WTC11 (cell line): ENCODE measurements around the gene EDIL3.

ENCODE experiments used
- ATF3 ChIP-seq: sonication (generic); formaldehyde crosslinking; conservative IDR thresholded peaks from 2 replicates; pipeline ENCODE4 v1.8.1; 2022; ENCODE audit warnings: mild to moderate bottlenecking, missing genetic modification reagents
- CDX4 ChIP-seq: fragments of 250-450 bp; sonication (Bioruptor Pico); IDR thresholded peaks from 2 replicates; pipeline ENCODE4 v1.9.0; 2021; ENCODE audit warnings: moderate library complexity, mild to moderate bottlenecking, inconsistent platforms, borderline replicate concordance
- CREB1 ChIP-seq: sonication (generic); formaldehyde crosslinking; IDR thresholded peaks from 2 replicates; pipeline ENCODE4 v1.8.0; 2023; ENCODE audit warnings: mild to moderate bottlenecking, missing genetic modification reagents
- CTCF ChIP-seq: fragments of 200-600 bp; IDR thresholded peaks from 2 replicates; pipeline ENCODE4 v1.8.0; 2022; ENCODE audit warnings: antibody characterized with exemption
- IRF1 ChIP-seq: sonication (generic); formaldehyde crosslinking; IDR thresholded peaks from 2 replicates; pipeline ENCODE4 v1.8.0; 2023; ENCODE audit warnings: missing genetic modification reagents
- NR2C2 ChIP-seq: sonication (generic); formaldehyde crosslinking; IDR thresholded peaks from 2 replicates; pipeline ENCODE4 v1.8.0; 2022; ENCODE audit warnings: mild to moderate bottlenecking, missing genetic modification reagents
- NR3C1 ChIP-seq: sonication (generic); formaldehyde crosslinking; conservative IDR thresholded peaks from 2 replicates; pipeline ENCODE4 v1.8.1; 2023; ENCODE audit warnings: low read depth, mild to moderate bottlenecking, missing genetic modification reagents
- TEAD4 ChIP-seq: sonication (generic); formaldehyde crosslinking; IDR thresholded peaks from 2 replicates; pipeline ENCODE4 v1.8.0; 2022; ENCODE audit warnings: mild to moderate bottlenecking, missing genetic modification reagents
- ZNF138 ChIP-seq: sonication (generic); formaldehyde crosslinking; conservative IDR thresholded peaks from 2 replicates; pipeline ENCODE4 v1.8.1; 2022; ENCODE audit warnings: mild to moderate bottlenecking, moderate library complexity, missing genetic modification reagents
- ZNF317 ChIP-seq: sonication (generic); formaldehyde crosslinking; IDR thresholded peaks from 2 replicates; pipeline ENCODE4 v1.8.1; 2023; ENCODE audit warnings: low read depth, mild to moderate bottlenecking, moderate library complexity, missing genetic modification reagents, borderline replicate concordance
- ZSCAN18 ChIP-seq: fragments of 250-450 bp; sonication (Bioruptor Pico); IDR thresholded peaks from 2 replicates; pipeline ENCODE4 v2.1.2; 2022; ENCODE audit warnings: mild to moderate bottlenecking, moderate library complexity

- TF ChIP-seq ZSCAN18 (CRISPR knock-in tag) (no peak), CREB1 (CRISPR knock-in tag) (no peak), CTCF (no peak), ZNF138 (no peak), IRF1 (CRISPR knock-in tag) (no peak), NR2C2 (CRISPR knock-in tag) (no peak), NR3C1 (CRISPR knock-in tag) (no peak), TEAD4 (CRISPR knock-in tag) (no peak), CDX4 (no peak), ZNF317 (CRISPR knock-in tag) (no peak), ATF3 (CRISPR knock-in tag) (no peak)
Measured at GRCh38 chr5:84419742-84420141, 35.1 kb upstream of the EDIL3 start.
